Activated naive CD8-positive, alpha-beta T cell treated with anti-CD3 and anti-CD28 coated beads, Interleukin-2, amount 10 ng/mL, durations not matched to agents 7 days and 5 days (primary cell): Measurements from ENCODE around the gene RIMS1. TPM values are rescaled to one million over a fixed set of nuclear protein-coding genes. Genes with fewer than 3 reads are reported as not detected.

Source experiments
- ATAC-seq: fragments of 150-1000 bp; cut with Tn5 transposase; one replicate; pipeline ENCODE4 v1.10.0; 2021; ENCODE audit warnings: low read depth, moderate library complexity
- POLR2A ChIA-PET: fragments of 350-600 bp; sonication (Branson Sonifier 250); formaldehyde crosslinking; loops from one replicate; lab custom pipeline; 2021; ENCODE audit warnings: antibody characterized with exemption; lab: Charles Lee
- DNase-seq: peaks from one replicate; pipeline ENCODE4 v3.0.0; 2021
- H3K27ac Mint-ChIP-seq: one replicate; pipeline ENCODE4 v1.8.0; 2022; ENCODE audit warnings: mild to moderate bottlenecking, mixed read lengths
- H3K27me3 Mint-ChIP-seq: one replicate; pipeline ENCODE4 v1.8.0; 2022; ENCODE audit warnings: mild to moderate bottlenecking, moderate library complexity, mixed read lengths
- H3K36me3 Mint-ChIP-seq: one replicate; pipeline ENCODE4 v1.8.0; 2021; ENCODE audit warnings: mild to moderate bottlenecking, mixed read lengths
- H3K4me1 Mint-ChIP-seq: one replicate; pipeline ENCODE4 v1.8.0; 2021; ENCODE audit warnings: mixed read lengths
- H3K4me3 Mint-ChIP-seq: one replicate; pipeline ENCODE4 v1.8.0; 2022; ENCODE audit warnings: mild to moderate bottlenecking, moderate library complexity, mixed read lengths
- H3K9me3 Mint-ChIP-seq: one replicate; pipeline ENCODE4 v1.8.0; 2021; ENCODE audit warnings: mixed read lengths
- total RNA-seq, 2 experiments: library from RNA; stranded (reverse); gene quantifications; one replicate each; pipeline ENCODE4 v1.2.3, GENCODE V29; 2021

Gene RIMS1
- total RNA-seq, 2 experiments from 2014 or later = not detected

GRCh38 chr6:72367439-72367838, 481.1 kb downstream of the RIMS1 start:
- POLR2A ChIA-PET = no interaction called here
- Mint-ChIP-seq H3K4me3 (no peak overlapping the region), H3K27ac (no peak overlapping the region), H3K36me3 (no peaks in the 10 kb centered on the region), H3K9me3 (no peaks in the 10 kb centered on the region), H3K4me1 (no peaks in the 10 kb centered on the region), H3K27me3 (peaks cover 9% of the 10 kb centered on the region)
- ATAC-seq (no peak), DNase-seq (no peak)

- H3K36me3 Mint-ChIP-seq = no peaks in the 10 kb centered on the region
- DNase-seq (no peak), ATAC-seq (no peak)
- no peak overlapping the region for H3K27ac Mint-ChIP-seq
- no peaks in the 10 kb centered on the region for H3K9me3 Mint-ChIP-seq
- no peak overlapping the region for H3K4me3 Mint-ChIP-seq
- no peaks in the 10 kb centered on the region for H3K4me1 Mint-ChIP-seq
- POLR2A ChIA-PET = no interaction called here
- H3K27me3 Mint-ChIP-seq = peaks cover 9% of the 10 kb centered on the region
Observed at GRCh38 chr6:72371473-72371872, 485.1 kb downstream of the RIMS1 start.

- Mint-ChIP-seq H3K27me3 (peaks cover 6% of the 10 kb centered on the region), H3K9me3 (no peaks in the 10 kb centered on the region), H3K4me1 (no peaks in the 10 kb centered on the region), H3K27ac (no peak overlapping the region), H3K36me3 (no peaks in the 10 kb centered on the region), H3K4me3 (no peak overlapping the region)
- POLR2A ChIA-PET = no interaction called here
- DNase-seq (no peak), ATAC-seq (no peak)
Observed at GRCh38 chr6:72374172-72374571, 487.8 kb downstream of the RIMS1 start.

- no peaks in the 10 kb centered on the region for H3K4me1 Mint-ChIP-seq
- no peaks in the 10 kb centered on the region for H3K9me3 Mint-ChIP-seq
- no peak for DNase-seq
- ATAC-seq = no peak
- no peak overlapping the region for H3K4me3 Mint-ChIP-seq
- H3K27ac Mint-ChIP-seq = no peak overlapping the region
- H3K27me3 Mint-ChIP-seq = peaks cover 5% of the 10 kb centered on the region
- H3K36me3 Mint-ChIP-seq = no peaks in the 10 kb centered on the region
- POLR2A ChIA-PET = no interaction called here
Observed at GRCh38 chr6:72374857-72375256, 488.5 kb downstream of the RIMS1 start.

GRCh38 chr6:72376736-72377135, 490.4 kb downstream of the RIMS1 start:
- H3K27ac Mint-ChIP-seq = no peak overlapping the region
- H3K4me3 Mint-ChIP-seq = no peak overlapping the region
- POLR2A ChIA-PET = no interaction called here
- H3K4me1 Mint-ChIP-seq = no peaks in the 10 kb centered on the region
- no peak for ATAC-seq
- H3K27me3 Mint-ChIP-seq = no peaks in the 10 kb centered on the region
- DNase-seq = no peak
- no peaks in the 10 kb centered on the region for H3K9me3 Mint-ChIP-seq
- no peaks in the 10 kb centered on the region for H3K36me3 Mint-ChIP-seq

DNA sequence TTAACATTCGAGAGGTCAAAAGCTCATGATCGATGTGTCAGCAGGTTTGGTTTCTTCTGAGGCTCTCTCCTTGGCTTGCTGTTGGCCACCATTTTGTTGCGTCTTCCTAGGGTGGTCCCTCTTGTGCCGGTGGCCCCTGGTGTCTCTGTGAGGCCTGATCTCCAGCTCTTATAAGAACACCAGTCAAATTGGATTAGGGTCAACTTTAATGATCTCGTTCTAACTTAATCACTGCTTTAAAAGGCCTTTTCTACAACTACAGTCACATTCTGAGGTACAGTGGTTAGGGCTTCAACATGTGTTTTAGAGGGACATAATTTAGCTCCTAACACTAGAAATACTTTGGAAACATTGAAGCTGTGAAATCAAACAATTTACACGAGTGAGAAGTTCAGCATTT, 494.7 kb downstream of the RIMS1 start:
- no peak for ATAC-seq

GRCh38 chr6:72382602-72383529, 496.5 kb downstream of the RIMS1 start:
- H3K27me3 Mint-ChIP-seq = peaks cover 8% of the 10 kb centered on the region
- H3K9me3 Mint-ChIP-seq = no peaks in the 10 kb centered on the region
- POLR2A ChIA-PET = no interaction called here
- H3K4me1 Mint-ChIP-seq = no peaks in the 10 kb centered on the region
- DNase-seq (no peak), ATAC-seq (no peak)
- H3K27ac Mint-ChIP-seq = no peak overlapping the region
- no peak overlapping the region for H3K4me3 Mint-ChIP-seq
- H3K36me3 Mint-ChIP-seq = no peaks in the 10 kb centered on the region

More for the DNA sequence above, 494.7 kb downstream of the RIMS1 start:
- H3K27ac Mint-ChIP-seq = no peak overlapping the region
- H3K27me3 Mint-ChIP-seq = peaks cover 8% of the 10 kb centered on the region
- H3K4me3 Mint-ChIP-seq = no peak overlapping the region
- POLR2A ChIA-PET = no interaction called here
- no peak for DNase-seq
- H3K4me1 Mint-ChIP-seq = no peaks in the 10 kb centered on the region
- H3K36me3 Mint-ChIP-seq = no peaks in the 10 kb centered on the region
- H3K9me3 Mint-ChIP-seq = no peaks in the 10 kb centered on the region

DNA sequence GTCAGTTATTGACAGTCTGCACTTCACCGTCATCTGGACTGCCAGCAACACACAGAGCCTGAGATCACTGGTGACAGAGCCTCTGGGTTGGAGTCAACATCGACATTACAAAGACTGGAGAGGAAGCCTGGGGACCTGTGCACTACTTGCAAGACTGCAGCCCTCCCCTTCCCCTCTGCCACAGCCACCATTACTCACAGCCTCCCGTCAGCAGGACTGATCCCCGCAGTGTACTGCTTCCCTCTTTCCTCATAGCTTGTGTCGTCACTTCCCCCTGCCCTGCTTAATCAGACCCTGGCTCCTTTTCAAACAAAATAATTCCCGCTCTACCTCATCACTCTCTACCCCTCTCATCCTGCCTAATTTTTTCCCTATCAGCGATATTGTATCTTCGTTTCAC, 500.0 kb downstream of the RIMS1 start:
- no peak overlapping the region for H3K27ac Mint-ChIP-seq
- peaks cover 10% of the 10 kb centered on the region for H3K27me3 Mint-ChIP-seq
- H3K4me3 Mint-ChIP-seq = no peak overlapping the region
- H3K4me1 Mint-ChIP-seq = no peaks in the 10 kb centered on the region
- no peaks in the 10 kb centered on the region for H3K36me3 Mint-ChIP-seq
- POLR2A ChIA-PET = no interaction called here
- H3K9me3 Mint-ChIP-seq = no peaks in the 10 kb centered on the region
- no peak for DNase-seq
- ATAC-seq = no peak

DNA sequence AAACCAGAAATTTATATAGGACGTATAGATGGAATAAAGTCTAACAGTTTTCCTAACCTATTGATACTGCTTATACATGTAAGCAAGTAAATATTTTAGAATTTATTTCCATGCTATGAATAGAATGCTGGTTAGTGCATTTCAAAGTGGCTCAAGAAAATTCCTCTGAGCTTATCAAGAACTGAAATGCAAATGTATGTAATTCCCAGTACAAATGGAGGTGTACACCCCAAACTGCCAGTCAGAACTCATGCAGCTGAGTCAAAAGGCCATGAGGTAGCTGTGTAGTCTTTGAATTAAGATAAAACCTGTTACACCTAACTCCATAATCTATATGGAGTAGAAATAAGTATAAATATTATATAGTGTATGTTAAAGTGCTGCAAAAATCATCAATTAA, 503.3 kb downstream of the RIMS1 start:
- Mint-ChIP-seq H3K4me1 (no peaks in the 10 kb centered on the region), H3K36me3 (no peaks in the 10 kb centered on the region), H3K4me3 (no peak overlapping the region), H3K9me3 (no peaks in the 10 kb centered on the region), H3K27me3 (peaks cover 11% of the 10 kb centered on the region), H3K27ac (no peak overlapping the region)
- POLR2A ChIA-PET = no interaction called here
- ATAC-seq = no peak
- DNase-seq = no peak

DNA sequence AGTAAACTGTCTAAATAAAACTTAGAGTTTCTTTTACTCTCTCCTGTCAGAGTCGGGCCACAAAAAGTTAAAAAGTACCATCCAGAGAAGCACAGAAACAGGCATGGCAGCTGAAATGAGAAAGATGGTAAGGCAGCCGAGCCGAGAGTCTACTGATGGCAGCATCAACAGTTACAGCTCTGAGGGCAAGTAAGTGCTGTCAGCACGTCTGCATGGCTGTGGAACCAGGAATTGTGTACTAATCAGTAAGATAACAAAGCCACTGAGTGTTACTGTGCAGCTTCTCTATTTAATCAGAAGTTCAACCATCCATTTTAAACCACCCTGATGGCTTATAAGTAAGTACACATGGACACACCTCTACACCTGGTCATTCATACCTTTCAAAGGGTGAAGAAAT, 504.2 kb downstream of the RIMS1 start:
- H3K27me3 Mint-ChIP-seq = peaks cover 15% of the 10 kb centered on the region
- H3K4me1 Mint-ChIP-seq = no peaks in the 10 kb centered on the region
- DNase-seq (no peak), ATAC-seq (no peak)
- H3K4me3 Mint-ChIP-seq = no peak overlapping the region
- H3K9me3 Mint-ChIP-seq = no peaks in the 10 kb centered on the region
- POLR2A ChIA-PET = no interaction called here
- H3K27ac Mint-ChIP-seq = no peak overlapping the region
- H3K36me3 Mint-ChIP-seq = no peaks in the 10 kb centered on the region

GRCh38 chr6:72401865-72402264, 515.5 kb downstream of the RIMS1 start:
- Mint-ChIP-seq H3K27ac (no peak overlapping the region), H3K9me3 (no peaks in the 10 kb centered on the region), H3K27me3 (peaks cover 10% of the 10 kb centered on the region), H3K4me3 (no peak overlapping the region), H3K36me3 (no peaks in the 10 kb centered on the region), H3K4me1 (peaks cover 3% of the 10 kb centered on the region)
- DNase-seq (no peak), ATAC-seq (no peak)
- POLR2A ChIA-PET = no interaction called here

GRCh38 chr6:72403413-72403812, 517.1 kb downstream of the RIMS1 start:
- H3K27ac Mint-ChIP-seq = no peak overlapping the region
- H3K9me3 Mint-ChIP-seq = no peaks in the 10 kb centered on the region
- H3K4me3 Mint-ChIP-seq = no peak overlapping the region
- H3K4me1 Mint-ChIP-seq = peaks cover 3% of the 10 kb centered on the region
- peaks cover 14% of the 10 kb centered on the region for H3K27me3 Mint-ChIP-seq
- ATAC-seq = no peak
- POLR2A ChIA-PET = no interaction called here
- DNase-seq = no peak
- no peaks in the 10 kb centered on the region for H3K36me3 Mint-ChIP-seq

GRCh38 chr6:72406517-72406916, 520.2 kb downstream of the RIMS1 start:
- Mint-ChIP-seq H3K36me3 (no peaks in the 10 kb centered on the region), H3K4me3 (no peak overlapping the region), H3K27ac (no peak overlapping the region), H3K9me3 (no peaks in the 10 kb centered on the region), H3K27me3 (peaks cover 25% of the 10 kb centered on the region), H3K4me1 (peaks cover 3% of the 10 kb centered on the region)
- ATAC-seq (no peak), DNase-seq (no peak)
- POLR2A ChIA-PET = no interaction called here

- ATAC-seq (no peak), DNase-seq (no peak)
- POLR2A ChIA-PET = no interaction called here
- Mint-ChIP-seq H3K9me3 (no peaks in the 10 kb centered on the region), H3K27me3 (peaks cover 30% of the 10 kb centered on the region), H3K4me3 (no peak overlapping the region), H3K27ac (no peak overlapping the region), H3K4me1 (peaks cover 3% of the 10 kb centered on the region), H3K36me3 (no peaks in the 10 kb centered on the region)
Observed at GRCh38 chr6:72410769-72411168, 524.4 kb downstream of the RIMS1 start.
